GM18868 (cell line): Measurements from ENCODE around the gene CPT2.

Experiments used
- ATAC-seq: cut with Tn5 transposase; IDR thresholded peaks from one replicate; pipeline ENCODE4 v1.9.1; 2021; ENCODE audit warnings: mild to moderate bottlenecking, moderate library complexity; ENCODE audit not compliant: unreplicated experiment

Gene CPT2

GRCh38 chr1:53196485-53197290 lies at the start of gene CPT2:
Gene CPT2 (plus strand): TSS chr1:53196824. CDS start chr1:53196944, 120 bp downstream.
- ATAC-seq = peak; percentile 98

- no peak for ATAC-seq
Measured at GRCh38 chr1:53147174-53147573, 49.5 kb upstream of the CPT2 start.

- no peak for ATAC-seq
Measured at GRCh38 chr1:53148123-53148522, 48.5 kb upstream of the CPT2 start.

GRCh38 chr1:53153752-53154151 lies 42.9 kb upstream of the CPT2 start:
- no peak for ATAC-seq

- no peak for ATAC-seq
Measured at GRCh38 chr1:53154859-53155438, 41.7 kb upstream of the CPT2 start.

GRCh38 chr1:53155534-53155933 lies 41.1 kb upstream of the CPT2 start:
- no peak for ATAC-seq

DNA sequence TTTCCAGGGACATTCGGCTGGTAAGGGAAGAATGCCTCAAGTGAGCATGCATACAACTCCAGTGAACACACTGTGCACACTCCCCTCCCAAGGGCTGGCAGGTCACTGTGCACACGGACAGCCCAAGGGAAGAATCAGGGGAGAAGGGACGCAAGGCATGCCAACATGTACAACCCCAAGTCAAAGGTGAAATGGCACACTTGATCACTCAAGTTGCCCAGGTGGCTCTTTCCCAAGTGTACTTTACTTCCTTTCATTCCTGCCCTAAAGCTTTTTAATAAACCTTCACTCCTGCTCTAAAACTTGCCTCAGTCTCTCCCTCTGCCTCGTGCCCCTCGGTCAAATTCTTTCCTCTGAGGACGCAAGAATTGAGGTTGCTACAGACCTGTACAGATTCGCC lies 40.7 kb upstream of the CPT2 start:
- no peak for ATAC-seq

- ATAC-seq = no peak
Measured at GRCh38 chr1:53156783-53157182, 39.8 kb upstream of the CPT2 start.

- ATAC-seq = no peak
Measured at GRCh38 chr1:53158900-53159299, 37.7 kb upstream of the CPT2 start.

DNA sequence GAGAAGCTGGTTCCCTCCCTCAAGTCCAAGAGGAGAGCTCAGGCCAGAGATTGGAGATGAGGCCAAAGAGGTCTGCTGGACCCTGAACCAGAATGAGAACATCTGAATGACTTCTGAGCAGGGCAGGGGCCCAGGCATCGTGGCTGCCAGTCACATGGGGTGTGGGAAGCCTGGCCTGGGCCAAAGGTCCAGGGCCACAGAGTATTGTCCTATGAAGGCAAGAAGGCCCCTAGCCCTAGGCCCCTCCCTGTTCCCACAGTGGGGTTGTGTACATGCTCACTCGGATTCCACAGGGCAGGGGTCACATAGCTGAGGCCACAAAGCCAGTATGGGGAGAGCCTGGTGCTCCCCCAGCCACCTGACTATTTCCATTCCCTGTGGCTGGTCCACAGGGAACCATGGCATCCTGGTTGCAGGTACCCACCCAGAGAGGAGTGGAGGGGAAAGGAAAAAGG lies 35.7 kb upstream of the CPT2 start:
- no peak for ATAC-seq

DNA sequence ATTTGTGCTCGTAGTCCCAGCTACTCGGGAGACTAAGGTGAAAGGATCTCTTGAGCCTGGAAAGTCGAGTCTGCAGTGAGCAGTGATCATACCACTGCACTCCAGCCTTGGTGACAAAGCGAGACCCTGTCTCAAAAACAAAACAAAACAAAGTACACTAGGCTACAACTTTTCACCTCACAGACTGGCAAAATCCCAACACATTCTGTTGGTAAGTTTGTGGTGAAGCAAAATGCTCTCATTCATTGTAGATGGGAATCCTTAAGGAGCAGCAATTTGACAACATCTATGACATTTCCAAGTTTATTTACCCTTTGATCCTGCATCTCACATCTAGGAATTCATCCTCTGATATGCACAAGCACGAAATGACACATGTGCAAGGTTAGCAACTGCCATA lies 34.0 kb upstream of the CPT2 start:
- ATAC-seq = no peak

DNA sequence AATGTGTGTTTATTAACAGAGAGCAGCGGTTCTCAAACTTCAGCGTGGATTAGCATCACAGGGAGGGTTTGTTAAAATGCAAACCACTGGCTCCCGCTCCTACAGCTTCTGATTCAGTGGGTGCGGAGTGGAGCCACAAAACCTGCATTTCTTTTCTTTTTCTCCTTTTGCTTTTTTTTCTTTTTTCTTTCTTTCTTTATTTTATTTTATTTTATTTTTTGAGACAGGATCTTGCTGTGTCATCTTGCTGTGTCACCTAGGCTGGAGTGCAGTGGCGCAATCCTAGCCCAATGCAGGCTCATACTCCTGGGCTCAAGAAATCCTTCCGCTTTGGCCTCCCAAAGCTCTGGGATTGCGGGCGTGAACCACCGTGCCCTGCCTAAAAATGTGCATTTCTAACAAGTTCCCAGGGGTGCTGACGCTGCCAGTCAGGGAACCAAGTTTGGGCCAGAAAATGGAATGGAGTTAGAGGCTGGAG lies 33.3 kb upstream of the CPT2 start:
- no peak for ATAC-seq

- ATAC-seq = no peak
Measured at GRCh38 chr1:53165408-53165961, 31.1 kb upstream of the CPT2 start.

GRCh38 chr1:53166366-53166765 lies 30.3 kb upstream of the CPT2 start:
- ATAC-seq = no peak

DNA sequence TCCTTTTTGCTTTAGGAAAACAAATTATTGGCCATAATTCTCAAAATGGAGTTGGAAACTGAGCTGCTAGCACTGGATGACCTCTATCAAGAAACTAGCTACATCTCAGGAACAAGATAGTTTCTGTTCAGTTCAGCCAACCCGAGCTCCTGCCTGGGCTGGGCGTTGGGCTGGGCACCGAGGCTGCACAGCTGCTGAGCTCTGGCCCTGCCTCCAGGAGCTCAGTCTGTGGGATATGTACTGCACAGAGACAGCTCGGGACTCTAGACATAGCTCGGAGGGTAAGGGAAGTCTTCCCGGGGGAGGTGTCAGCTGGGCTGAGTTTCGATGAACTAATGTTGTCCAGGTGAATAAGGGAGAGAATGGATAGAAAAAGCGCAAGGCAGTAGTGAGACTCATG lies 29.7 kb upstream of the CPT2 start:
- no peak for ATAC-seq

- ATAC-seq = peak; percentile 80
Measured at GRCh38 chr1:53172426-53173128, 24.0 kb upstream of the CPT2 start.

DNA sequence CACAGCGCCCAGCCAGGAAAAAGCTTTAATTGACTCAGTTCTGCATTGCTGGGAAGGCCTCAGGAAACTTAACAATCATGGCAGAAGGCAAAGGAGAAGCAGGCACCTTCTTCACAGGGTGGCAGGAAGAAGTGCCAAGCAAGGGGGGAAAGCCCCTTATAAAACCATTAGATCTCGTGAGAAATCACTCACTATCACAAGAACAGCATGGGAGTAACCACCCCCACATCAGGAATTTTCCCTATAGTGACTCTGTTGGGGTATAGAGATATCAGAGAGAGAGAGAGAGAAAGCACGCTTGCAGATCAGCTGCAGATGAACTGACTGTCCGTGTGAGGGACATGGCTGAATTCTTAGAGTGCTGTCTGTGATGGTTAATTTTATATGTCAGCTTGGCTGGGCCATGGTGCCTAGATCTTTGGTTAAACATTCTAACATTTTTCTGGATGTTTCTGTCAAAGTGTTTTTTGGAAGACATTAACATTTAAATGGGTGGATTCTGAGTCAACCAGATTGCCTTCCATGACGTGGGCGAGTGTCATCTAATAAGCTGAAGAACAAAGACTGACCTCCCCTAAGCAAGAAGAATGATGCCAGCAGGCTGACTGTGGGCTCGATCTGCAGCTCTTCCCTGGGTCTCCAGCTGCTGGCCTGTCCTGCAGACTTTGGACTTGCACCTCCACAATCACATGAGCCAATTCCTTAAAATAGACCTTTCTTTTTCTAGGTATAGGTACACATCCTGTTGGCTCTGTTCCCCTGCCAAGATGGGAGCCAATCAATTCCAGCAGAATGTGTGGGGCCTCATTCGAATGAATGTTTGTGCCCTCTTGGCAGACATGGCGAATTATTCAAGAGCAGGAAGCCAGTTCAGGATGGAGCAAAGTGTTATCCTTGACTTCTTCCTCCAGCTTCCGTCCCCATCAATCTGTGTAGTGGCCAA lies 21.4 kb upstream of the CPT2 start:
- no peak for ATAC-seq

DNA sequence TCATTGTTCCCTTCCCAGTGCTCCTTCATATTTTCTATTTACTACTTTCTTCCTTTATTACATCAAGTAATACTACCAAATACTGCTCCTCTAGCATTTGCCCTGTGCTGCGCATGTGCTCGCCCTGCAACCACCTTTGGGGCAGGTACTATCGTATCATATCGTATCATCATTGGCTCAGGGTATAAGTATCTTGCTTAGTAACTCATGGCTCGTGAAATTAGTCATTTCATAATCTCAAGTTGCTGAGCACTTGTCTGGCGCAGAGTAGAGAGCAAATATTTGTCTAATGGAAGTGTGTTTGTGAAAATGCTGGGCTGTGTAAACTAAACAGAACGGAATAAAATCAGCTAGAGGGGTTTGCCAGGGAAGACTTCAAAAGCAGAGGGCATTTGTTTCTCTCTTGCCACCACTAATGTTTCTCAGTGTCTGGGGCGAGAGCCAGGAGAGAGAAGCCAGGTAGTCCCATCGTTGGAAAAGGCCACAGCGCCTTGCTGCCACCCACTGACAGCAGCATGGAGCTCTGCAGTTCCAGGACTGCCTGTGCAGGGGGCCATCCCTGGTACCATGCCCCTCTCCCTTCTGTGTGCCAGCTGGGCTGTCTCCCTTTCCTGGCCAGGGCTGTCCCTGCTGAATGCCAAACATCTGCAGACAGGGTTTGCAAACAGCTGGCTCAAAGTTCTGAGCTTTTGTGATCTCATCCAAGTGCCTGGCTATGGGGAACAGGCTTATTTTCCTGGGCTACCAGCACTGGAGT lies 20.0 kb upstream of the CPT2 start:
- ATAC-seq = no peak

- no peak for ATAC-seq
Measured at GRCh38 chr1:53180226-53180625, 16.4 kb upstream of the CPT2 start.

DNA sequence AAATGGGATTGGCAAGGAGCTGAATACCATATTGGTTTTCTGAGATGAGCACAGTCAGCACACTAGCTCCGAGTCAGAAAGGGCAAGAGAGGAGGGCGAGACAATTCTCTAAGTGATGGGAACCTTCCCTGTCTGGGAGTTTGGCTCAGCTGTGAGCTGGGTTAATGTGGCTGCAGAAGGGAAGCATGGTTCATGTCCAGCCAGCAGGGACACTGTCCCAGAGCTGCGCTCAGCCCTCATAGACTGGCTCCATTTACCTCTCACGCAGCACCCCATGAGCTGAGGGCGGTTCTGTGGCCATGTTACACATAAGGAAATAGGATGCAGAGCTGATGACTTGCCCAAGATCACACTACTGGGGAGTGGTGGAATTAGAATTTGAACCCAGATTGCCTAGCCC lies 15.7 kb upstream of the CPT2 start:
- ATAC-seq = no peak
